ENCODE data around the gene NARF.
A peak's percentile ranks its signal among the peaks of the same experiment; 100 is the strongest.

Gene NARF

GRCh38 chr17:82418001-82418986 lies 40.2 kb upstream of the NARF start, which contains the start of the genes HEXD and OGFOD3:
Gene HEXD (plus strand): TSS chr17:82418347. CDS start chr17:82419800, 1,453 bp downstream.
Gene OGFOD3 (minus strand): TSS chr17:82418586. CDS start chr17:82418485, 101 bp downstream.
- Histone ChIP-seq H3K4me3 (peak within 1 kb of the TSS; percentile 50), H3K36me3 (replicated peaks) (no peaks in the 10 kb centered on the region; the same call in 1 of the 2 replicates), H3K27me3 (ENCODE audit: low read depth) (no peaks in the 10 kb centered on the region), H3K4me1 (peaks cover 13% of the 10 kb centered on the region), H3K9me3 (no peaks in the 10 kb centered on the region)
- in situ Hi-C loops (cut with MboI; ENCODE audit: low sequenced_read_pairs), result no loop called here
- DNase-seq (ENCODE audit: low spot score in 2 of 2), result peak; percentile 70 to 86

DNA sequence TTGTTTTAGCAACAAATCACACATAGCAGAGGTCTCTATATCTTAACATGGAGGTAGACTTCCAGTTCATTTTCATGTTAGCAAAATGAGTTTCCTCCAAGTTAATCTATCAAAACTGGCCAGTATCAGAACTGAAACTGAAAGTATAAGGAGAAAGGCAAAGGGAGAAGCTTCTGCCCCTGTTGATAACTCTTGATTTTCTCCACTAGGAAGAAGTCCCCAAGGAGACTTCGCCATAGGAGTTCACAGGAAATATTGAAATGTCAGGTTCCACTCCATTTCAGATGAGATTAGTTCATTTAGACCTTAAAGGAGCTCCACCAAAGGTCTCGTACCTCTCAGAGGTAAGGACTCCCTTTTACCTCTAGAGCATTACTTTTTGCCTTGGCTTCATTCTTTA lies 39.0 kb upstream of the NARF start:
- no peaks in the 10 kb centered on the region for H3K27me3 ChIP-seq (ENCODE audit: low read depth)
- H3K4me3 ChIP-seq, result no peak overlapping the region; the same call in 1 of the 2 replicates
- H3K4me1 ChIP-seq, result peaks cover 9% of the 10 kb centered on the region
- H3K9me3 ChIP-seq, result no peaks in the 10 kb centered on the region
- in situ Hi-C loops (cut with MboI; ENCODE audit: low sequenced_read_pairs), result no loop called here
- no peak for DNase-seq (ENCODE audit: low spot score in 2 of 2)
- H3K36me3 ChIP-seq (replicated peaks), result no peaks in the 10 kb centered on the region; the same call in 1 of the 2 replicates

- DNase-seq (ENCODE audit: low spot score in 2 of 2), result peak; percentile 22 to 73
Measured at GRCh38 chr17:82424001-82424862, 34.3 kb upstream of the NARF start.

GRCh38 chr17:82424863-82425159 lies 33.7 kb upstream of the NARF start:
- no peaks in the 10 kb centered on the region for H3K9me3 ChIP-seq
- H3K27me3 ChIP-seq (ENCODE audit: low read depth), result no peaks in the 10 kb centered on the region
- no peak overlapping the region for H3K4me3 ChIP-seq
- H3K4me1 ChIP-seq, result no peaks in the 10 kb centered on the region
- H3K36me3 ChIP-seq (replicated peaks), result no peaks in the 10 kb centered on the region; the same call in 1 of the 2 replicates
- in situ Hi-C loops (cut with MboI; ENCODE audit: low sequenced_read_pairs), result no loop called here
- DNase-seq (ENCODE audit: low spot score in 2 of 2), result no peak

More at GRCh38 chr17:82424001-82424862, 34.3 kb upstream of the NARF start:
- peaks cover 2% of the 10 kb centered on the region; the same call in 1 of the 2 replicates for H3K4me1 ChIP-seq
- in situ Hi-C loops (cut with MboI; ENCODE audit: low sequenced_read_pairs), result no loop called here
- H3K36me3 ChIP-seq (replicated peaks), result no peaks in the 10 kb centered on the region; the same call in 1 of the 2 replicates
- no peaks in the 10 kb centered on the region for H3K9me3 ChIP-seq
- no peak overlapping the region for H3K4me3 ChIP-seq
- H3K27me3 ChIP-seq (ENCODE audit: low read depth), result no peaks in the 10 kb centered on the region

DNA sequence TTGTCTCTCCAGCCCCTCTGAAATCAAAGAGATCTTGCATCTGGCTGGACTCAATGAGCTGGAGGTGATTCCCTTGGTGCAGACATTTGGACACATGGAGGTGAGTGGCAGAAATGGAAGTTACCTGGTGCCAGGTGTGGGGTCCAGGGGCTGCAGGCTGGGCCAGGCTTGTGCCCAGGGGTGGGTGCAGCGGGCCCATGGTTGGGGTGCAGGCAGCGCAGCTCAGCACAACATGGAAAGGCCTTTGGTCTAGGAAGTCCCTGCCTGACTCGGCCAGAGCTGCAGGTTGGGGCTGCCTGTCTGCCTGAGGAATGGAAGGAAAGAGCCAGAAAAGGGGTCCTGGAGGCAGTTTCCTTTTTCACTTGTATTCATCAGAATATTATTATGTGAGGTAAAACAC lies 30.0 kb upstream of the NARF start:
- no peaks in the 10 kb centered on the region for H3K27me3 ChIP-seq (ENCODE audit: low read depth)
- no peak overlapping the region for H3K4me3 ChIP-seq
- no peaks in the 10 kb centered on the region for H3K4me1 ChIP-seq
- no peaks in the 10 kb centered on the region for H3K36me3 ChIP-seq (replicated peaks)
- DNase-seq (ENCODE audit: low spot score in 2 of 2), result no peak
- H3K9me3 ChIP-seq, result no peaks in the 10 kb centered on the region
- in situ Hi-C loops (cut with MboI; ENCODE audit: low sequenced_read_pairs), result no loop called here

- no peaks in the 10 kb centered on the region for H3K36me3 ChIP-seq (replicated peaks)
- no peaks in the 10 kb centered on the region for H3K9me3 ChIP-seq
- no peaks in the 10 kb centered on the region for H3K27me3 ChIP-seq (ENCODE audit: low read depth)
- H3K4me1 ChIP-seq, result no peaks in the 10 kb centered on the region
- DNase-seq (ENCODE audit: low spot score in 2 of 2), result no peak
- in situ Hi-C loops (cut with MboI; ENCODE audit: low sequenced_read_pairs), result no loop called here
- H3K4me3 ChIP-seq, result no peak overlapping the region
Measured at GRCh38 chr17:82429824-82430223, 28.7 kb upstream of the NARF start.

- in situ Hi-C loops (cut with MboI; ENCODE audit: low sequenced_read_pairs), result no loop called here
- Histone ChIP-seq H3K27me3 (ENCODE audit: low read depth) (no peaks in the 10 kb centered on the region), H3K36me3 (replicated peaks) (no peaks in the 10 kb centered on the region), H3K4me3 (no peak overlapping the region), H3K4me1 (no peaks in the 10 kb centered on the region), H3K9me3 (no peaks in the 10 kb centered on the region)
- DNase-seq (ENCODE audit: low spot score in 2 of 2), result no peak
Measured at GRCh38 chr17:82432017-82432416, 26.5 kb upstream of the NARF start.

DNA sequence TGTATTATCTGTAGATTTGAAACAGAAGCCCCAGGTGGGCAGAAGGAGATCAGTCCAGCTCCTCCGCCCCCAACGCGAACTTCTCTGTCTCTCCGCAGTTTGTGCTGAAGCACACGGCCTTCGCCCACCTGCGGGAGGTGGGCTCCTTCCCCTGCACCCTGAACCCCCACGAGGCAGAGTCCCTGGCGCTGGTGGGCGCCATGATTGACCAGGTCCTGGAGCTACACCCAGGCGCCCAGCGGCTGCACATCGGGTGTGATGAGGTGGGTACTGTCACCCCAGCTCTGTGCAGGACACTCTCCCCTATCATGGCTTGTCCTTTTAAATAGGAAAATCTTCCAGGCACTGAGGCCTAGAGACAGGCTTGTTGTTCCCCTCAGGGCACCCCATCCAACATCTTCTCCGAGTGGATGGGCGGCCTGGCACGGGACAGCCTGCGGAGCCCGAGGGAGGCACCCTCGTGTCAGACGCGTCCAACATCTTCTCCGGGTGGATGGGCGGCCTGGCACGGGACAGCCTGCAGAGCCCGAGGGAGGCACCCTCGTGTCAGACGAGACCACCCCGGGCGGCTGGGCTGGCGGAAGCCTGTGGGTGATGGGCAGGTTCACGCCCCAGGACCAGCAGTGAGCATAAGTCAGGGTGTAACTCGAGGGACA lies 24.9 kb upstream of the NARF start:
- no peak overlapping the region for H3K4me3 ChIP-seq
- H3K9me3 ChIP-seq, result no peaks in the 10 kb centered on the region
- in situ Hi-C loops (cut with MboI; ENCODE audit: low sequenced_read_pairs), result no loop called here
- H3K27me3 ChIP-seq (ENCODE audit: low read depth), result no peaks in the 10 kb centered on the region
- H3K36me3 ChIP-seq (replicated peaks), result no peaks in the 10 kb centered on the region
- no peaks in the 10 kb centered on the region for H3K4me1 ChIP-seq
- no peak for DNase-seq (ENCODE audit: low spot score in 2 of 2)

GRCh38 chr17:82434216-82434565 lies 24.4 kb upstream of the NARF start:
- Histone ChIP-seq H3K4me1 (no peaks in the 10 kb centered on the region), H3K9me3 (no peaks in the 10 kb centered on the region), H3K36me3 (replicated peaks) (no peaks in the 10 kb centered on the region), H3K4me3 (no peak overlapping the region), H3K27me3 (ENCODE audit: low read depth) (no peaks in the 10 kb centered on the region)
- DNase-seq (ENCODE audit: low spot score in 2 of 2), result no peak
- in situ Hi-C loops (cut with MboI; ENCODE audit: low sequenced_read_pairs), result no loop called here

DNA sequence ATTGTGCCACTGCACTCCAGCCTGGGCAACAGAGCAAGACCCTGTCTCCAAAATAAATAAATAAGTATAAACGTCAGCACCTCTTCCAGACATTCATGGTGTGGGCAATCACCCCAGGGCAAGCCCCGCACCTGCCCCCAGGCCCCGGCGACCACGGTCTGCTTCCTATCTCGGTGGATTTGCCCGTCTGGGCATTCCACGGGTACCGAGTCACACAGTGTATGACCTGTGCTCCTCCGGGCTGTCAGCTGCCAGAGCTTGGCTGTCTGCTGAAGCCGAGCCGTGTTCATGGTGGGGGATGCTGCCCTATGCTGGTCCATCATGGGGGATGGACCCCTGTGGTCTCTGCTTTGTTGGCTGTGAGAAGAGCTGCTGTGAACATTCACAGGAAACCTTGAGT lies 23.4 kb upstream of the NARF start:
- H3K27me3 ChIP-seq (ENCODE audit: low read depth), result no peaks in the 10 kb centered on the region
- H3K36me3 ChIP-seq (replicated peaks), result no peaks in the 10 kb centered on the region
- no peak overlapping the region for H3K4me3 ChIP-seq
- DNase-seq (ENCODE audit: low spot score in 2 of 2), result no peak
- no peaks in the 10 kb centered on the region for H3K9me3 ChIP-seq
- no peaks in the 10 kb centered on the region for H3K4me1 ChIP-seq
- in situ Hi-C loops (cut with MboI; ENCODE audit: low sequenced_read_pairs), result no loop called here

- no peaks in the 10 kb centered on the region for H3K9me3 ChIP-seq
- DNase-seq (ENCODE audit: low spot score in 2 of 2), result no peak
- H3K36me3 ChIP-seq (replicated peaks), result no peaks in the 10 kb centered on the region
Measured at GRCh38 chr17:82435601-82436583, 22.6 kb upstream of the NARF start.

GRCh38 chr17:82436601-82437324 lies 21.8 kb upstream of the NARF start:
- no peaks in the 10 kb centered on the region for H3K9me3 ChIP-seq
- in situ Hi-C loops (cut with MboI; ENCODE audit: low sequenced_read_pairs), result no loop called here
- H3K27me3 ChIP-seq (ENCODE audit: low read depth), result no peaks in the 10 kb centered on the region
- no peaks in the 10 kb centered on the region for H3K4me1 ChIP-seq
- no peak overlapping the region for H3K4me3 ChIP-seq
- no peaks in the 10 kb centered on the region for H3K36me3 ChIP-seq (replicated peaks)
- no peak for DNase-seq (ENCODE audit: low spot score in 2 of 2)

More at GRCh38 chr17:82435601-82436583, 22.6 kb upstream of the NARF start:
- H3K4me1 ChIP-seq, result no peaks in the 10 kb centered on the region
- in situ Hi-C loops (cut with MboI; ENCODE audit: low sequenced_read_pairs), result no loop called here
- H3K27me3 ChIP-seq (ENCODE audit: low read depth), result no peaks in the 10 kb centered on the region
- H3K4me3 ChIP-seq, result no peak overlapping the region
